Measurements from ENCODE around the gene IREB2. TPM values are rescaled to one million over a fixed set of nuclear protein-coding genes. Genes with fewer than 3 reads are reported as not detected.
"Not testable (repeated sequence)": the region's sequence is repeated elsewhere in the genome, so short reads cannot be mapped to it uniquely, and the experiment has no call there.

Gene IREB2
- total RNA-seq, 6 donors from 2014 or later, result 26.8 to 51.3 (median 40.8) TPM

GRCh38 chr15:78508272-78508671 is 70.3 kb downstream of the IREB2 start:
- Histone ChIP-seq H3K36me3 (no peaks in the 10 kb centered on the region), H3K27me3 (no peaks in the 10 kb centered on the region), H3K4me3 (peak overlapping the region; percentile 68 to 93 (median 80)), H3K9me3 (no peaks in the 10 kb centered on the region), H3K4me1 (peaks cover 7 to 14% (median 9%) of the 10 kb centered on the region in 4 donors), H3K27ac (peak overlapping the region in 1 of 4 donors; percentile 75)
- 39 to 52% methylated on average over 6 of the region's 6 CpGs for WGBS, 2 donors
- DNase-seq, result no peak
- no peak for TF ChIP-seq POLR2A (IDR thresholded peaks at IDR 0.05)
- TF ChIP-seq EP300 (IDR thresholded peaks at IDR 0.05), result no peak
- no peak for TF ChIP-seq POLR2AphosphoS5 (IDR thresholded peaks at IDR 0.05)
- no peak for TF ChIP-seq CTCF (IDR thresholded peaks at IDR 0.05)
- ATAC-seq (ENCODE audit: low FRiP score in 2 of 2), result no peak

GRCh38 chr15:78509726-78510312 is 71.8 kb downstream of the IREB2 start:
- DNase-seq (no peak), ATAC-seq (ENCODE audit: low FRiP score in 2 of 2) (no peak)
- no peaks in the 10 kb centered on the region for H3K36me3 ChIP-seq
- TF ChIP-seq CTCF (IDR thresholded peaks at IDR 0.05) (no peak), POLR2A (IDR thresholded peaks at IDR 0.05) (no peak), POLR2AphosphoS5 (IDR thresholded peaks at IDR 0.05) (no peak)
- WGBS, 2 donors, result 71 to 75% methylated on average over 6 of the region's 6 CpGs
- peaks cover 7 to 14% (median 9%) of the 10 kb centered on the region in 4 donors for H3K4me1 ChIP-seq
- no peaks in the 10 kb centered on the region for H3K9me3 ChIP-seq
- no peak overlapping the region for H3K4me3 ChIP-seq
- no peaks in the 10 kb centered on the region for H3K27me3 ChIP-seq
- H3K27ac ChIP-seq, result no peak overlapping the region

GRCh38 chr15:78520035-78520434 is 82.0 kb downstream of the IREB2 start:
- not testable (repeated sequence) for ATAC-seq (ENCODE audit: low FRiP score in 2 of 2); H3K9me3 ChIP-seq; H3K4me1 ChIP-seq; H3K36me3 ChIP-seq; H3K4me3 ChIP-seq; DNase-seq; H3K27me3 ChIP-seq; H3K27ac ChIP-seq
- WGBS, 2 donors, result 83% methylated on average over 2 to 3 of the region's 3 CpGs

- H3K4me1 ChIP-seq, result no peaks in the 10 kb centered on the region
- no peaks in the 10 kb centered on the region for H3K27me3 ChIP-seq
- peaks cover 0 to 3% (median 0%) of the 10 kb centered on the region in 4 donors for H3K36me3 ChIP-seq
- TF ChIP-seq POLR2A (IDR thresholded peaks at IDR 0.05) (no peak), CTCF (IDR thresholded peaks at IDR 0.05) (no peak), EP300 (IDR thresholded peaks at IDR 0.05) (no peak), POLR2AphosphoS5 (IDR thresholded peaks at IDR 0.05) (no peak)
- H3K9me3 ChIP-seq, result no peaks in the 10 kb centered on the region
- WGBS, 2 donors, result 88 to 95% methylated on average over 5 of the region's 5 CpGs
- DNase-seq (no peak), ATAC-seq (ENCODE audit: low FRiP score in 2 of 2) (no peak)
- no peak overlapping the region for H3K27ac ChIP-seq
- no peak overlapping the region for H3K4me3 ChIP-seq
Observed at GRCh38 chr15:78524230-78524629, 86.2 kb downstream of the IREB2 start.

- Histone ChIP-seq H3K4me3 (no peak overlapping the region), H3K27ac (no peak overlapping the region), H3K27me3 (no peaks in the 10 kb centered on the region), H3K36me3 (no peaks in the 10 kb centered on the region), H3K4me1 (no peaks in the 10 kb centered on the region), H3K9me3 (no peaks in the 10 kb centered on the region)
- ATAC-seq (ENCODE audit: low FRiP score in 2 of 2) (no peak), DNase-seq (no peak)
- no peak for TF ChIP-seq POLR2A (IDR thresholded peaks at IDR 0.05)
- TF ChIP-seq CTCF (IDR thresholded peaks at IDR 0.05), result no peak
- no peak for TF ChIP-seq POLR2AphosphoS5 (IDR thresholded peaks at IDR 0.05)
- no peak for TF ChIP-seq EP300 (IDR thresholded peaks at IDR 0.05)
- WGBS, 2 donors, result 77 to 81% methylated on average over 5 of the region's 5 CpGs
Observed at GRCh38 chr15:78527325-78527724, 89.3 kb downstream of the IREB2 start.

All from upper lobe of left lung (tissue), 6 donors.